NCI-H1105 treated with DMSO at 0.1 percent for 48 hours (cell line): ENCODE measurements around the gene HSF5.

Source experiments
- DNase-seq: peaks from one replicate; lab custom pipeline; 2025; lab: John Stamatoyannopoulos, UW

HSF5 gene

DNA sequence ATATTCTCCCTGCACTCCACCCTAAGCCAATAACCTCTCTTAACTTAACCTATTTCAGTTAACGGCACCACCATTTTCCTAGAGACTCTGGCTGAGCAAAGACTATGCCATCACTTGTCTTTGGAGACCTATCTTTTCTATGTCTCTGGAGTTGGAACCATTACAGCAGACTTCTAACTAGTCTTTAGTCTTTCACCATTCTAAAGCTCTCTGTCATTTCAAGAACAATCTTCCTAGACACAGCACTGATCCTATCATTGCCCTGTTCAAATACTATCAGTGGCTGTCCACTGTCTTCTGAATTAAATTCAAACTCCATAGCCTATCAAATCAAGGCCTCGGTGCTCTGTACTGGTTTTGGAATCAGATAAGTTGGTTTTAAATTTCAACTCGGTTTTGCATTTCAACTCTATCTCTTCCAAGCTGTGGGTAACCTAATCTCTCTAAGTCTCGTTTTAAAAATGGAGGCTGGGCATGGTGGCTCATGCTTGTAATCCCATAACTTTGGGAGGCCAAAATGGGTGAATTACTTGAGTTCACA, 102.8 kb downstream of the HSF5 start:
- no peak for DNase-seq

DNA sequence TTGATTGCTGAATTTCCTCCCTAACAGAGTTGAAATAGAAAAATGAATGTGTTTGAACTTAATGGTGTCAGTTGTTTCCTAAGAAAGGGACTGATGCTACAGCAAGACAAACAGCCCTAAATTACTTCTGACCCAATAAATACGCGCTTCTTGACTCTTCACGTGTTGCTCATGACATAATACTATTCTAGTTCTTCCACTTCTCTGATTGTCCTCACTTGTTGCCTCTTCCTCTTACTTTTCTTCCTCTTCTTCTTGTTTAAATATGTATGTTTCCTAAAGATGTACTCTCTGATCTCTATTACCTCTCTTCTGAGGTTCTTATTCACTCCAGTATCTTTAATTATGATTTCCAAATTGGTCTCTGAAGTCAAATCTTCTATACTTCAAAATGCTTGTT, 103.3 kb downstream of the HSF5 start:
- DNase-seq: no peak

DNA sequence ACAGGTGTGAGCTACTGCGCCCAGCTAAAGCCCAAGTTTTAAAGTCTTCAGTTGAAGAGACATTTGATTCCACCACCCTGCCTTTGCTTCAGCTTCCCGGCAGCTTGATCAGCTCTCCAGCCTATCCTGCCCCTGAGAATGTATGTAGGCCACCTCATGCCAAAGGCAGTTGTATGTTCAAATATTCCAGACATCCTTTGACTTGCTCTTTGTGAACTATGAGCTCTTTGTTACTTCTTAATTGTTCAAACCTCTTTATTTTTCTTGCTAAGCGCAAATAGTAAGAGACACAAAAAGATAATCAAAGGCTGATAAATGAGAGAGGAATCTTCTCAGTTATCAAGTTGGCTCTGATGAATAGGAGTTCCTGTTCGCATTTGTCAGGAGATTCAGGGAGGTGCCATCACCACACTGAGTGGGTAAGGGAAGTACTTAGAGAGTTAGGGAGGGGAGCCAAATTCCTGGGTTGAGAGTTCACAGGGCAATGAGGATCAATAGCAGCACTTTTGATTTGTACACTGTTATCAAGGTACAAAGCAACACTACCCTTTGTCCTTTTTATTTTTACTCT, 104.2 kb downstream of the HSF5 start:
- no peak for DNase-seq

DNA sequence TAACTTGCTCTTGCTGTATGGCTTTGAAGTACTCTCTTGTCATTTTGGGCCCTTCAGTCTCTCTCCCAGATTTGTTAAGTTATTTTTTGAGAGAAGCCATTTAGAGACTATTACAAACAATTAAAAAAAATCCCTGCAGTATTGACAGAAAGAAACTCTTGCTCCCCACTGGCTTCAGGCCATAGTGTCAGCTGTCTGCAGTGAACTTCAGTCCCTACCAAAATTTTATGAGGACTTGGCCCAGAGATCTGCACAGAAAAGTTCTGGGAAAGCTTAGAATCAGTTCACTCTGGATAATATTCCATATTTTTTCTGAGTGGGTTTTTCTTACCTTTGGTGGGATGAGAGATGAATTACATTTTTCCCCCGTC, 105.4 kb downstream of the HSF5 start:
- no peak for DNase-seq

DNA sequence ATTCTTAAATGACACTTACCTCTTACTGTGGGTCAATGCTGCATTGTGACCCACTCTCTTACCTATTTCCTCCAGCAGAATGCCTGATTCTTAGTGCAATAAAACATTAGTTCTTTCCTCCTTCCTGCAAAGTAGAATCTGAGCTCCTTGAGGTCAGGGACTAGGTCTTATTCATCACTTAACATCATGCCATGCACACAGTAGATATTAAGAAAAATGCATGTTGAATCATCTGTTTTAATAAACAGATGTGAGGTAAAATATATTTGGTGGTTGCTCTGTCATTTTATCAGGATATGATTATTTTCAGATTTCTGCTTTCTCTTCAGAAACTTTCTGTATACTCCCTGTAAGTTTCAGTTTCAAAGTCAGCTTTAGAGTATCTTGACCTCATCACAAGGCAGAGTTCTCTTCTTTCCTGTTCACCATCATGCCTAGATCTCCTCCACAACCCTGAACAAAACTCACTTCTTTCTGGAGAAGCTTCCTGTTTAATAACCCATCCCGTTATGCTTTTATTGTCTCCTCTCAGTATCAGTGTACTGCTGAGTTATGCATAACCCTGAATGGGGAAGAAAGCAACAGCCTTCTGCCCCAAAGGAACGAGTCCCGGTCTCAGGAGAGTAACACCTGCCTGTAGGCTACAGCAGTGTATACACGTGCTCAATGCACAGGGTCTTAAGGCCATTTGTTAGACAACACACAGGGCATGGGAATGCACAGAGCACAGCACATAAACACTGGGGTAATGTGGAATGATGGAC, 105.9 kb downstream of the HSF5 start:
- no peak for DNase-seq

DNA sequence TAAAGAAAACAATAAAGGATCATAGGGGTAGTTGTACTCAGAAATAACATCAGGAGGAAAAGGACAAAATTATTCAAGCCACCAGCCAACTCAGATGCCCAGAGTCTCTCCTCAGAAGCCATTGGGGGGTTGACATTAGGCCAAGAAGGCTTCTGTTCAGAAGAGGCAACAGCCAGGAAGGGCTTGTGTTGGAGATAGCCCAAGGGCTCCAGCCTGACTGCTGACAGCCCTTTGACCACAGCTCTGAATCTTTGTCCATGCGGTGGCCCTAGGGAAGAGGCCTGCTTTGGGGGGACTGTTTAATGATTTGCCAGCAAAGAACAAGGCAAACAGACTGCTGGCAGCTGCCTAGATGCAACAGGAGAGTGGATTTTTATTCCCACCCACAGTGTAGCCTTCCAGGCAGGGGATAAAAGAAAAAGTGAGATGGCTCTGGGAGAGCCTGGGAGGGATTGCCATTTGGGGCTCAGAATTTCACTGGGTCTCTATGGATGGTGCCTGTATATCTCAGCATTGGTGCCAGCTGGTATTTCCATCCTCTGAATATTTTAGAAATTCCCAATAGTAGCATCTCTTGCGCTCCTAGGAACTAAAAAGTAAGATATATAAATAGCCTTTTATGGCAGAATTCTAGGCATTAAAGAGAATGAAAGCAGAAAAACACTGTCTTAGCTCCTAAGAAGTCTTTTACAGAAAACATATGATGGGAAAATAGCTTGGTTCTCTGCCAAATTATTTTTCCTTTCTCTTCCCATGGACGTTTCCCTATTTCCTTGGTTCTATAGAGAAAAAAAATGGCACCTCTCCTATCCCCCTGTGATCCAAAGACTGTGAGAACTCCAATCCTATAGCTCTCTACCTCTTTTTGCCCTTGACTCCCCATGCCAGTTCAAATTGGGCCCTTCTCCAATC, 106.8 kb downstream of the HSF5 start:
- no peak for DNase-seq

DNA sequence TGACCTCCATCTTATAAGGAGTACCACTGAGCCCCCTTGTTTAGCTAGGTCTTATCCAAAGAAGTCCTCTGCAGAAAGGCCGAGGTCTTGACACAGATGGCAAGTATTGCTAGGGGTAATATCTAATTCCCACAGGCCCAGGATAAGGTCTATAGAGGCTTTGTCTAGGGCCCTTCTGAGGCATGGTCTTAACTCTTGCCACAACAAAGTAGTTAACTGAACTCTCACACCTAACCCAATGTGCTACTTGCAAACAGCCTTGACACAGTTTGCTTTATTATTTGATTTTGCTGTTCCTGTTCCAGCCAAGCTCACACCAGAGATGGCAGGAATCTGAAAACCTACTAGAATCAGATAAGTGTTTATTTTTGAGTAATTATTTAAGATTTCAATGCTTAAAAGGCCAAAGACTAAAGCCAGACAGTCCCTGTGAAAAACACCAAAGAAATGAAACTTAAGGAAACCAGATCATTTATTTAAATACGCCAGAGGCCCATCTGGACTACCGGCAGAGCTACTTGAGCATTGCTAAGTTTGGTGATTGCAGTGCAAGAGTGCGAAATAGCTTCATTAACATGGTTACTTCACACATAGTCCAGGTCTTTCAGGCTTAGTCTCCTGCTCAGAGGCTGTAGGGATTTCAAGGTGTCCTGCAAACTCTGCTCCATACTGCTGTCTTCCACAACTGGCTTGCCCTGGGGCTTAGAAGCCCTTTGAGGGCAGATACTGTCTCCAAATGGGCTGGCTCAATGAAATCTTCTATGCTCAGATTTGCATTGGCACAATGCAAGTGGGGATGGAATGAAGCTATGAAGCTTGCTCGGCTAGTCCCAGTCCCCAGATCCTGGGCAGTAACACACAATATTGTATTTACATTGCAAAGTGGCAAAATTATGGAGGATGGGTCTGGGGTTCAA, 107.7 kb downstream of the HSF5 start:
- DNase-seq: no peak

DNA sequence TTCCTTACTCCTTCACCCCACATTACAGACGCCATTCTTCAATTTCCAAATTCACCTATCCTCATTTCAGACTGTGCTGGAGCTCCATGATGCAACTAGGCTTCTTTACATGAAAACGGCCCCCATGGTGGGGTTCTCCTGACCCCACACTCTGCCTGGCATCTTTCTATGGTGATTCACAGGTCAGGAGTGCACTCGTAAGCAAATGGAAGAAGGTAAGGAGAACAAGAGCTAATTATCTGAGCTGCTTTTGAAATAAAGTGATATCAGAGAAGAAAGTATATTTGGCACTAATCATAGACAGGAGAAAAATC, 108.7 kb downstream of the HSF5 start:
- DNase-seq: no peak

DNA sequence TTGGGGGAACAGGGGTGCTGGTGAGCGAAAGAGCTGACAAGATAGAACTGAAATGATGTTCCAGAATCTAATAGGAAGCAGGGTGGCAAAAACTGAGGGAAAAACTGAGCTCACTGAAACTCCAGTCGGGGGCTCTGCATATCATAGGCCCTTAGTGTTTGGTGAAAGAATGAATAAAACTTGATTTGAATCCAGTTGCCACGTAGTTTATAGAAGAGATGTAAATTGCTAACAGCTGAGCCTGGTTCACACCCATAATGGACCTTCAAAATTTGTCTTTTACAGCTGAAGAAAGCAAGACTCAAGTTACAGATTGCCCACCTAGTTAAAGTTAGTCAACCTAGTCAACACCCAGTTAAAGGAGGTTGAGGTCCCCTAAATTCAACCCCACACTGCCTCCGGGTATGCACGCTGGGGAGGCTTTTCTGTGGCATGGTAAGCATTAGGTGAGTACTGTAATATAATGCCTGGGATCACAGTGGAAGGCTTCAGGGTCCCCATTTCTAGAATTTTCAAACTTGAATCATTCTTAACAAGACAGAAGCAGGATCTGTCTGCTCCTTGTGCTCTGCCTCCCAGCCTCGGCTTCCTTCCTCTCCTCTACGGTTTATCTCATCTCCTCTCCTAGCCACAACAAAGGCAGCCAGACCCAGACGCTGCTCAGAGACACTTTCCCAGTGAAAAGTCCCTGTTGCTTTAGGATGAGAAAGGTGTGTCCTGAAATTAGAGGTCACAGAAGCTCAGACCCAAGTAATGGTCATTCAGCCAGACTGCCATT, 109.3 kb downstream of the HSF5 start:
- no peak for DNase-seq

DNA sequence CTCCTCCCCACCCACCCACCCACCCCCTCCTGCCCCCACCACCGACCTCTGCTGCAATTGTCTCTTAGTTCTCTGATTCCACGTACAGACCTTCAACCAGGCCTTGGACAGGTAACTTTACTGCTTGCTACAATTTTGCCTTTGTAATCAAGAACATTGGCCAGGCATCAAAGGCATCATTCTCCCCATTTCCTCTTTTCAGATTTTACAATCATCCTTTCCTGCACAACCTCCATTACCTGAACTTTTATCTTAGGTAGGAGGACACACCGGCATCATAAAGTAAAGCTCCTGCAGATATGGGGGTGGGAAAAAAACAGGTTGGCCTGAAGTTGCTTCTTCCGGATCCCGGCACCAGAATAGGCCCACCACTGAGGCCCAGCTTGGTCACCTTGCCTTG, 110.5 kb downstream of the HSF5 start:
- DNase-seq: no peak

DNA sequence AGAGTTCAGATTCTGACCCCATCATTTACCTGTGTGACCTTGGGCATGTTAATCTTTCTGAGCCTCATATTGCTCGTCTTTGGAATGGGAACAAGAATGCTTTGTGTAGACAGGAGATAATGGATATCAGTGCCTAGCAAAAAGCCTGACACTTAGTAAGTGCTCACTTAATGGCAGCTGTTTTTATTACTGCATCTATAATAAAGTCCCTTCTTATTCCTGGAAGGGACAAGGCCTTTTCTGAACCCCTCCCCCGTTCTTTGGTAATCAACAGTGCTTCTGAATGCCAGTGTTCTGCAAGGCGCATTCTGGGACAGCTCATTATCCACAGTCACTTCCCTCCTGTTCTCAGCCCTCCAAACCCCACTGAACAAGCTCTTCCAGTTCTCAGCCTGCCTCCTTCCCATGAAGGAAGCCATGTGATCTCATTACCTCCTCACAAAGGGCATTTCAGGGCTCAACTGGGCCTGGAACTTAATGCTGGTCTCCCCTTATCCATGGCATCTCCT, 111.1 kb downstream of the HSF5 start:
- no peak for DNase-seq

DNA sequence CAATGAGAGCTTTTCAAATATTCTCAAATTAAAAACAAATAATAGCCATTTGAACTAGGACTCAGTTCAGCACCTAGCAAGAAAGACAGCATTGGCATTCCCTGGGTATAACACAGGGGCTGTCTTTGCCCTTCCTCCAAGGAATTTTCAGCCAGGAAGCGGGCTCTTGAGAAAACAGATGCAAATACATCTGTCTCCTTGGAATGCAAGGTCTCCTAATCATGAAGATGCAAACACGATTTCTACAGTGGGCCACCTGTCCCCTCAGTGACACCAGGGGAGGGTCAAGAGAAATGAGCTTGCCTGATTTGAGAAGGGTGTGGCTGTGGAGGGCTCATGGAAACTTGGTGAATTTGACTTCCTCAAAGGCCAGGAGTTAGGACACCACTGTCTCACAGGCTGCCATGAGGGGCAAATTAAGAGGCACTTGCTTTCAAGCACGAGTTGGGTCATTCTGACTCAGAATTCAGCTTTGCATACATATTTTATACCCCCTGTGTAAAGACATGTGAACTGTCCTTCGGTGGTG, 111.7 kb downstream of the HSF5 start:
- no peak for DNase-seq

DNA sequence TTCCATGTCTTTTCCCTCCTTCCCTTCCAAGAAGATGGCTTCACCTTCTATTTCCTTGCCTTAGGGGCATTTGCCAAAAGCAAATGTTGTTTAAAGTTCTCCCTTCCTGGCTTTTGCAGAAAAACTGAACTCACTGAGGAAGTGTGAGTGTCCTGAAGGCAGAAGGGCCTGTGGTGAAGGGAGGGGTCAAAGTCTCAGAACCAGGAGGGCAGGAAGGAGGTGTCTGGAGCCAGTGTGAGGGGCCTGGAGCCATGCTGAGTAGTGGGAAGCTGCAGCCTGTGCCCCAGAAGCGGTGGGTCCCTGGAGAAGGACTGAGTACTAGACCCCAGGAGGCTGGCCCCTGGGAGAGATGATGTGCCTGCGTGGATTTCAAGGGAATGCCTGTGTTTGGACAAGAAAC, 112.4 kb downstream of the HSF5 start:
- DNase-seq: no peak

DNA sequence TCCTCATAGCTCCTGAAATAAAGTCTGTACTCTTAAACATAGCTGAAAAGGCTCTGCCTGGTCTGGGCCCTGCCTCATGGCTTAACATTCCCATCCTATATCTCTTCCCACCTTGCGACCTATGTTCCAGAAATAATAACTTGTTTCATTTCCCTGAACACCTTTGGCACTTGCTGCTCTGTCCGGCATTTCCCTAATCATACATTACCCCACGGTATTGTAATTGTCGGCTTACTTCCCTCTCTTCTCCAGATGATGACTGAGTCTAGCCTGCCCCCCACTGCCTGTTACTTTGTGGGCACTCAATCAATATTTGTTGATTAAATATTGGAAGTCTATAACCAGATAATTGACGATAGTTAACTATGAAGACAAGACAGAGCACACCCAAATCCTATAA, 113.0 kb downstream of the HSF5 start:
- no peak for DNase-seq

DNA sequence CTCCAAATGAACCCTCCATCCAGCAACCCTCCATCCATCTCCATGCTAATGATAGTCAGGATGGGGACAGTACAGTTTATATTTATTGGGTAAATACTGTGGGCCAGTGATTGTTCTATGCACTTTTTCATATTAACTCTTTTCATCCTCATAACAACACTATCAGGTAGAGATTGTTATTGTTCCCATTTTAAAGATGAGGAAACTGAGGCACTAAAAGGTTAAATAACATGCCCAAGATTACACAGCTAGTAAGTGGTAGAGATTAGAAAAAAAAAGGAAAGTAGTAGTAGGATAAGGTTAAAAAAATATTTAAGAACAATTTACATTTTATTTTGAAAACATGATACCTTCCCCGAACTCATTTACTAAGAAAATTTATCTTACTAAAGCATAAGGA, 114.3 kb downstream of the HSF5 start:
- DNase-seq: no peak

DNA sequence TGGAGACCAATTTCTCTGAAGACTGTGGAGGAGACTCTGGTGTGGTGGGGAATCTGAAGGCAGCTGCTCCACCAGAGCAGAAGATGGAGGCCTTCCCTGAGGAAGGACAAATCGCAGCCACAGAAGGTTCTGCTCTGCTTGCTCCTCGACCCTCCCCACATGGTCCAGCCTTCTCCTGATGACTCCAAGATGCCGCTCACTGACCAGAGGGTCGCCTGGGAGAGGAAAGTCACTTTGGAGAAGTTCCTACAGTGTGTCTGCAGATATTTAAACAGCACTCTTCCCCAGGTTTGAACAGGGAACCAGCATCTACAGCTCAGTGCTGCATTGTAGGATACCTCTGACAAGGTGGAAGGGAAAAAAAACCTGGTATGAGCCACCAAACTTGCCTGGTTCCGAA, 115.2 kb downstream of the HSF5 start:
- DNase-seq: no peak

DNA sequence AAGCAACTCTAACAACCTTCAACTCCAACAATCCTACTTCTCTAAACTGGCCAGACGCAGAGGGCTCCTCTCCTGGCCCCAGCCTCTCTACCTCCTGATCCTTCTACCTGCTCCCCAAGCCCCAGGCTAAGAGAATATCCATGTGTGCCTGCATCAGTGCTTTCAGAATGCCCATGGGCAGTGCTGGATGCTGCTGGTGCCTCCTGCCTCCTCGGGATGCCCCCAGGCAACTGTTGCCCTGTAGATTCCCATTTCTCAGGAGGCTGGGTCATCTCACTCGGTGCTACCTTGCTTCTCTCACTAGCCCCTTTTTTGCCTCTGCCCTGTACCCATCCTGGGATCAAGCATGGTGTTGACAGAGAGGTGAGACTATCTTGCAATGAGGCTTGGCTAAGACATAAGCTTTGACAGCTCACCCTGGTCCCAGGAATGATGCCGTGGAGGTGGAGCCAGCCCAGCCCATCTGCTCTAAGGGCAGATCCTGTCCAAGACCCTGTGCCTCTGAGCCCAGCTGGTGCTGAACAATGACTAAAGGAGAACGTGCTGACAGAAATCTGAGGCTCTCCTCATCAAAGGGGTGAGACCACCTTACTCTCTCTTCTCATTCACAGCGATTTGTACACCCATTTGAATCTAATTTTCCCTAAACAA, 116.8 kb downstream of the HSF5 start:
- DNase-seq: no peak

DNA sequence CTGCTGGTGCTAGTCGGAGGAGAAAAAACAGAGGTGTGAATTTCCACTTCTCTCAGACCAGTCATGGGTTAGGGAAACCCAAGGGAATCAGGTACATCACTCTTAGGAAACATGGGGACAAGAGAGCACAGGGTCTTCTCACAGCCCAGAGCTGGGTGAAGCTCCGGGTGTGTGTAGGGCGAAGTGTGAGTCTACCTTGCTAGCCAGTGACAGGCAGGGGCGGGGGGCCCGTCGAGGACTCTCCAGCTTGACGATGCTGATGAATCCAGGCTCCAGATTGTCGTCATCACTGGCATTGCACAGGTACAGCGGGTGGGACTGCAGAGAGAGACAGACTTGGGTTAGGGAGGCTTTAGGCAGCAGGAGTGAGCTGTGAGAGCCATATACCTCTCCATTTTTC, 117.5 kb downstream of the HSF5 start:
- no peak for DNase-seq

DNA sequence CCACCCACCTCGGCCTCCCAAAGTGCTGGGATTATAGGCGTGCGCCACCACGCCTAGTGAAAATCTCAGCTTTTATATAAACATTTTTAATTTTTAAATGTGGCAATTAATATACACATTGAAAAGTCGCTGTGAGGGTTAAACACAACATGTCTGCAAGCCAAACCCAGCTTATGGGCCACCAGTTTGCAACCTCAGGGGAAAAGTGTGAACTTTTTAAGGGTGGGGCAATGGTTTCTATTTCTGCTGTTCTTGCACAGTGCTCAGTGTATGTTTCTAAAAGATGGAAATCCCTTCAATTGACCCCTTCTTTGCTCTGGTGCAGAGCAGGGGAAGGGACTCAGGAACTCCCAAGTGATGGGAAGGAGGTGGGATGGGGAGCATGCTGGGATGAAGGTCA, 117.9 kb downstream of the HSF5 start:
- no peak for DNase-seq
